ENCODE measurements around the gene C12orf57. TPM values are rescaled to one million over a fixed set of nuclear protein-coding genes. Genes with fewer than 3 reads are reported as not detected.

The C12orf57 gene
- total RNA-seq, 4 donors from 2014 or later, result 259 to 2,496 (median 1,289) TPM

GRCh38 chr12:6963016-6963731, 19.4 kb downstream of the C12orf57 start:
- H3K4me1 ChIP-seq, result peaks cover 3% of the 10 kb centered on the region in 2 donors
- no peaks in the 10 kb centered on the region for H3K36me3 ChIP-seq
- intact Hi-C loops (cut with DNase I; ENCODE audit: low total_unique reads), result no loop called here
- no peak for DNase-seq
- H3K9me3 ChIP-seq, result no peaks in the 10 kb centered on the region
- no peak overlapping the region for H3K4me3 ChIP-seq
- H3K27me3 ChIP-seq, result no peaks in the 10 kb centered on the region
- H3K27ac ChIP-seq, result peak overlapping the region; percentile 86 to 89
- TF ChIP-seq CTCF (IDR thresholded peaks at IDR 0.05), result no peak
- peak in 1 of 2 donors; percentile 54 for TF ChIP-seq POLR2A (IDR thresholded peaks at IDR 0.05)

- Histone ChIP-seq H3K27ac (no peak overlapping the region), H3K27me3 (no peaks in the 10 kb centered on the region), H3K36me3 (no peaks in the 10 kb centered on the region), H3K4me1 (peaks cover 4 to 6% of the 10 kb centered on the region in 2 donors), H3K9me3 (no peaks in the 10 kb centered on the region), H3K4me3 (no peak overlapping the region)
- DNase-seq, result no peak
- TF ChIP-seq CTCF (IDR thresholded peaks at IDR 0.05) (no peak), POLR2A (IDR thresholded peaks at IDR 0.05) (no peak)
- intact Hi-C loops (cut with DNase I; ENCODE audit: low total_unique reads), result no loop called here
These were observed 20.1 kb downstream of the C12orf57 start for GRCh38 chr12:6963791-6964413.

GRCh38 chr12:6964605-6965025, 20.8 kb downstream of the C12orf57 start:
- Histone ChIP-seq H3K9me3 (no peaks in the 10 kb centered on the region), H3K4me1 (peaks cover 9 to 13% of the 10 kb centered on the region in 2 donors), H3K36me3 (no peaks in the 10 kb centered on the region), H3K4me3 (no peak overlapping the region), H3K27me3 (no peaks in the 10 kb centered on the region), H3K27ac (peak overlapping the region; percentile 63 to 69)
- no peak for TF ChIP-seq CTCF (IDR thresholded peaks at IDR 0.05)
- TF ChIP-seq POLR2A (IDR thresholded peaks at IDR 0.05), result no peak
- intact Hi-C loops (cut with DNase I; ENCODE audit: low total_unique reads), result no loop called here
- no peak for DNase-seq

GRCh38 chr12:6965026-6965661, 21.3 kb downstream of the C12orf57 start:
- peaks cover 9 to 15% of the 10 kb centered on the region in 2 donors for H3K4me1 ChIP-seq
- H3K36me3 ChIP-seq, result no peaks in the 10 kb centered on the region
- intact Hi-C loops (cut with DNase I; ENCODE audit: low total_unique reads), result no loop called here
- H3K9me3 ChIP-seq, result no peaks in the 10 kb centered on the region
- no peak overlapping the region for H3K4me3 ChIP-seq
- DNase-seq, result peak; percentile 86 to 87
- H3K27ac ChIP-seq, result peak overlapping the region; percentile 63 to 69
- TF ChIP-seq POLR2A (IDR thresholded peaks at IDR 0.05), result no peak
- TF ChIP-seq CTCF (IDR thresholded peaks at IDR 0.05), result peak; percentile 85 to 92 (median 88)
- H3K27me3 ChIP-seq, result no peaks in the 10 kb centered on the region

GRCh38 chr12:6965714-6966113, 21.9 kb downstream of the C12orf57 start:
- peak overlapping the region; percentile 46 to 63 for H3K27ac ChIP-seq
- H3K27me3 ChIP-seq, result no peaks in the 10 kb centered on the region
- TF ChIP-seq POLR2A (IDR thresholded peaks at IDR 0.05) (no peak), CTCF (IDR thresholded peaks at IDR 0.05) (no peak)
- intact Hi-C loops (cut with DNase I; ENCODE audit: low total_unique reads), result no loop called here
- H3K4me3 ChIP-seq, result no peak overlapping the region
- no peak for DNase-seq
- no peaks in the 10 kb centered on the region for H3K9me3 ChIP-seq
- H3K4me1 ChIP-seq, result peaks cover 9 to 15% of the 10 kb centered on the region in 2 donors
- no peaks in the 10 kb centered on the region for H3K36me3 ChIP-seq
